ENCODE measurements around the gene PNPLA4. TPM values are rescaled to one million over a fixed set of nuclear protein-coding genes. Genes with fewer than 3 reads are reported as not detected.

Gene PNPLA4
- polyA plus RNA-seq, 3 donors = 28.0 to 42.4 (median 28.3) TPM

- DNase-seq = no peak
Measured at GRCh38 chrX:7891928-7892327, 35.3 kb downstream of the PNPLA4 start.

GRCh38 chrX:7889680-7890079 is 37.5 kb downstream of the PNPLA4 start:
- DNase-seq = no peak

- no peak for DNase-seq
Measured at GRCh38 chrX:7889135-7889534, 38.1 kb downstream of the PNPLA4 start.

GRCh38 chrX:7876957-7877356 is 50.3 kb downstream of the PNPLA4 start:
- DNase-seq = no peak

DNA sequence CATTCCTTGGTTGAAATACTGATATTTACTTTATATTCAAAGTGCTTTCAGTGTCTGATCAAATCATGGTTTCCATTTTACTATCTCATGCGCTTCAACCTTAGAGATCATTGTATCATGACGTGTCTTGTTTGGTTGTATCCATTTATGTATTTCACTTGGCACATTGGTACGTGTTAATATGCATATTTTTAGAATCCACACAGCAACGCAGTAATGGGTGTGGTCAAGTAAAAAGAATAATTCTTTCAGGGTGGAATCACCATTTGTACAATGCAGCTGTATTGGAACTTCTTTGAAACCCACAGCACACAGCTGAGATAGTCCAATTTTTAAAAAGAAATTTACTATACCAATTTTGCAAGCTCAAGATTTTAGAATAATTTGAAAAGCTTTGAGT is 55.2 kb downstream of the PNPLA4 start:
- no peak for DNase-seq

GRCh38 chrX:7852166-7852565 is 75.0 kb downstream of the PNPLA4 start:
- DNase-seq = no peak

Other genes with a start within 250 kb of the PNPLA4 start
- gene VCX, start 84.2 kb downstream of the PNPLA4 start, polyA plus RNA-seq (ENCODE audit: insufficient read length in 3 of 3) = under 1 TPM in 2 of 3 donors, not detected in 1; 0.37 to 0.47 TPM
- gene VCX2, start 243.9 kb upstream of the PNPLA4 start, polyA plus RNA-seq (ENCODE audit: insufficient read length in 3 of 3) = not detected